Left hindlimb (tissue), 1 donor: Measurements from ENCODE around the gene NCOA3.
"Not testable (repeated sequence)": the region's sequence is repeated elsewhere in the genome, so short reads cannot be mapped to it uniquely, and the experiment has no call there.

Source experiments
- DNase-seq: peaks from one replicate; pipeline ENCODE4 v3.0.0-alpha.2; 2018

The NCOA3 gene

DNA sequence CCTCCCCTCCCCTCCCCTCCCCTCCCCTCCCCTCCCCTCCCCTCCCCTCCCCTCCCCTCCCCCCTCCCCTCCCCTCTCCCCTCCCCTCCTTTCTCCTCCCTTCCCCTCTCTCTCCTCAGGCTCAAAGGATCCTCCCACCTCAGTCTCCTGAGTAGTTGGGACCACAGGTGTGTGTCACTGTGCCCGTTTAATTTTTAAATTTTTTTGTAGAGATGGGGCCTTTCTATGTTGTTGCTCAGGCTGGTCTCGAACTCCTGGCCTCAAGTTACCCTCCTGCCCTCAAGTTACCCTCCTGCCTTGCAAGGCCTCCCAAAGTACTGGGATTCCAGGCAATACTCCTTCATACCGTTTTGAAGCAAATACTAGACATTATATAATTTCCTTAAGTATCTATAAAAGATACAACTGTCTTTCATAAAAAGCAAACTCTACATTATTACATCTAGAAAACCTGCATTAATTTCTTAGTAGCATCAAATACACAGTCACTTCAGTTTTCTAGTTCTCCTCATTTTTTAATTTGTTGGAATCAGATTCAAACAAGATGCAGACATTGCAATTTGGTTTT lies 39.8 kb downstream of the NCOA3 start:
- DNase-seq = no peak

DNA sequence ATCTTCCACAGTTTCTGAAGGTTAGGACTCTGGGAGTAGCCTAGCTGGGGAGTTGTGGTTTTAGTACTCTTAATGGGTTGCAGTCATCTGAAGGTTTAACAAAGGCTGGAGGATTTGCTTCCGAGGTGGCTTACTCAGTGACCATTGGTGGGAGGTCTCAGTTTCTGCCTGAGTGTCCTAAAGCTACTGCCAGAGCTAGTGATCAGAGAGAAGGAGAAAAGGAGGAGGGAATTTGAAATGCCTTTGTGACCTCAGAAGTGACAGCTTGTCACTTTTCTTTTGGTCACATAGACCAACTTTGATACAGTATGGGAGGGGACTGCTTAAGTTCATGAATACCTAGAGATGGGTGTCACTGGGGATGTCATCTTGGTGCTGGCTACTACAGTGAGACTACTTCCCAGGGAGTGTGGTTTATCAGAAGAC lies 41.3 kb downstream of the NCOA3 start:
- no peak for DNase-seq

GRCh38 chr20:47544240-47544639 lies 42.6 kb downstream of the NCOA3 start:
- DNase-seq = no peak

DNA sequence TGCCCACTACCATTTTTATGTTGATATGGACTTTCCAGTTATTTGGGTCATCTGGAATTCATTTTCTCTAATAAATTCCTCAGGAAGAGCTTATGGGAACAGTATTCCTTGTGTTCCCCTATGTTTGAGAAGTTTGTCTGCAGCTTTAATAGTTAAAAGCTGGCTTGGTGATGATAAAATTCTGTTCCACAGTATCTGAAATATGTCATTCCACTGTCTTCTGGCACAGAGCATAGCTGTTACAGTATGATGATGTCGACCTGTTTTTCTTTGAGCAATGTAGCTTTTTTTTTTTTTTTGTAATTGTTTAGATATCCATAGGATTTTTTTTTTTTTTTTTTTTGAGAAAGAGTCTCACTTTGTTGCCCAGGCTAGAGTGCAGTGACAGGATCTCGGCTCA lies 43.2 kb downstream of the NCOA3 start:
- DNase-seq = no peak

DNA sequence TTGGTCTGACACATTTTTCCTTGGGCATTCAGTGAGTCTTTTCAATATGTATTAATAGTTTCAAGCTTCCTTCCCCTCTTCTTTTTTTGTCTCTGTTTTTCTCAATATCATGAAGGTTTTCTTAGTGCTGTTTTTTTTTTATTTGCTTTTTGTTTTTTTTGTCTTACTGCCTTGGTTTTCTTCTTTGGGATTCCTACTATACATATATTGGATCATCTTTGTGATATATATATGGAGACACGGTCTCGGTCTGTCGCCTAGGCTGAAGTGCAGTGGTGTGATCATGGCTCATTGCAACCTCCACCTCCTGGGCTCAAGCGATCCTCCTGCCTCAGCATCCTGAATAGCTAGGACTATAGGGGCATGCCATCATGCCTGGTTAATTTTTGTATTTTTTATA lies 43.8 kb downstream of the NCOA3 start:
- DNase-seq = no peak

GRCh38 chr20:47546184-47547033 lies 44.7 kb downstream of the NCOA3 start:
- DNase-seq = no peak

DNA sequence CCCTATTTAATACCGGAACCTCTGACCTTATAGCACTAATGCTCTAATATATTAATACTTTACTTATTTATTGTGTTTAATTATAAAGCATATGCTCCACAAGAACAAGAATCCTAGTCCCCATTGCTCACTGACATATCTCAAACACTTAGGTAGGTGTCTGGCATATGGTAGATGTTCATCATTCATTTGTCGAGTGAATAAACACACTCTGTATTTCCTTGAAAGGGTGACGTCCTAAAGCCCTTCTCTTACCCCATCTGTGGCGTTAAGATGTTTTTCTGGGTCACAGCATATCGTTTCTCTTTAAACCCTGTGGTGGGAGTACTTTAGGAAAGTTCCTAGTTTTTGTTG lies 45.3 kb downstream of the NCOA3 start:
- no peak for DNase-seq

DNA sequence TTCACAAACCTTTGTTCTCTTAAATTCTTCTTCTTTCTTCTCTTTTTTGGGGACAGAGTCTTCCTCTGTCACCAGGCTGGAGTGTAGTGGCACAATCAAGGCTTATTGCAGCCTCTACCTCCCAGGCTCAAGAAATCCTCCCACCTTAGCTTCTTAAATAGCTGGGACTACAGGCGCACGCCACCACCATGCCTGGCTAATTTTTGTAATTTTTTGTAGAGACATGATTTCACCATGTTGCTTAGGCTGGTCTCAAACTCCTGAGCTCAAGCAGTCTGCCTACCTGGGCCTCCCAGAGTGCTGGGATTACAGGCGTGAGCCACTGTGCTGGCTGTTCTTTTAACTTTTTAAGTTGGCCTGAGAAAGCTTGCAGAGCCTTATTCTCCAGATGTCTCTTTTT lies 48.0 kb downstream of the NCOA3 start:
- no peak for DNase-seq

DNA sequence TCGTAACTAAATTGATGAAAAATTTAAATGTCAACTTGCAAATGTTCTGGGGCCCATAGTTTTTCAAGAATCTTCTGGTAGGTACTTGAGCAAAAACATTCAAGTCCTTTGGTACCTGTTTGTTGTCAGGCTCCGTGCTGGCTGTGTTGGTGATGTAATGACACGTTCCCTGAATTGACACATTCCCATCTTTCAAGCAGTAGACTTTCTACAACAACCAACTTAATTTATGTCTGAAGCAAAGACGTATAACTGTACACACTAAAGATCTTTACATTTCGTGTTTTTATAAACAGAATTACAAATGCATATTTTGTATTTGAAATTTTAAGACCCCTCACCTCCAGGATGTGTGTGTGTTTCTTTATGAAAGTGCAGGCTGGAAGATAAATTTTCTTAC lies 49.5 kb downstream of the NCOA3 start:
- DNase-seq = no peak

- DNase-seq = no peak
These were observed 50.2 kb downstream of the NCOA3 start for GRCh38 chr20:47551841-47552240.

DNA sequence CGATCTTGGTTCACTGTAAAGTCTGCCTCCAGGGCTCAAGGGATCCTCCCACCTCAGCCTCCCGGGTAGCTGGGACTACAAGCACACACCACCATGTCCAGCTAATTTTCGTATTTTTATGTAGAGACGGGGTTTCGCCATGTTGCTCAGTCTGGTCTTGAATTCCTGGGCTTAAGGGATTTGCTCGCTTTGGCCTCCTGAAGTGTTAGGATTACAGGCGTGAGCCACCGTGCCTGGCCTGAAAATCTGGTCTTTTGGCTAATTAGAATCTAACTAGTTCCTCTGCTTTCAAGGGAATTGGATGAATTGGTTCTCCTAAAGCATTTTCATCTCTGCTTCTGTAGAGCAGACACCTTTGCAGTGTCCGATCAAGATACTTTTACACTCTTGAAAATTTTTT lies 51.3 kb downstream of the NCOA3 start:
- DNase-seq = no peak

GRCh38 chr20:47553594-47554235 lies 52.0 kb downstream of the NCOA3 start:
- DNase-seq = not testable (repeated sequence)

DNA sequence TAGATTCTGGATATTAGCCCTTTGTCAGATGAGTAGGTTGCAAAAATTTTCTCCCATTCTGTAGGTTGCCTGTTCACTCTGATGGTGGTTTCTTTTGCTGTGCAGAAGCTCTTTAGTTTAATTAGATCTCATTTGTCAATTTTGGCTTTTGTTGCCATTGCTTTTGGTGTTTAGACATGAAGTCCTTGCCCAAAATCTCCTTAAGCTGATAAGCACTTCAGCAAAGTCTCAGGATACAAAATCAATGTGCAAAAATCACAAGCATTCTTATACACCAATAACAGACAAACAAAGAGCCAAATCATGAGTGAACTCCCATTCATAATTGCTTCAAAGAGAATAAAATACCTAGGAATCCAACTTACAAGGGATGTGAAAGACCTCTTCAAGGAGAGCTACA lies 52.6 kb downstream of the NCOA3 start:
- not testable (repeated sequence) for DNase-seq

- DNase-seq = no peak
These were observed 55.5 kb downstream of the NCOA3 start for GRCh38 chr20:47557218-47557617.

- DNase-seq = no peak
These were observed 56.1 kb downstream of the NCOA3 start for GRCh38 chr20:47557791-47558190.

- no peak for DNase-seq
These were observed 56.8 kb downstream of the NCOA3 start for GRCh38 chr20:47558295-47559066.

GRCh38 chr20:47559141-47559540 lies 57.5 kb downstream of the NCOA3 start:
- DNase-seq = no peak

DNA sequence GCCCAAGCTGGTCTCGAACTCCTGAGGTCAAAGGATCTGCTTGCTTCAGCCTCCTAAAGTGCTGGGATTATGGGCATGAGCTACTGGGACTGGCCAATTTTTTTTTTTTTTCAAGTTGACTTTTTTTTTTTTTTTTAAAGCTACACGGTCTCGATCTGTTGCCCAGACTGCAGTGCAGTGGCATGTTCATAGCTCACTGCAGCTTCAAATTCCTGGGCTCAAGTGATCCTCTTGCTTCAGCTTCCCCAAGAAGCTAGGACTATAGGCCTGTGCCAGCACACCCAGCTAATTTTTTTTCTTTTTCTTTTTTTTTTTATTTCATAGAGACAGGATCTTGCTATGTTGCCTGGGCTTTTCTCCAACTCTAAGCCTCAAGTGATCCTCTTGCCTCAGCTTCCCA lies 59.5 kb downstream of the NCOA3 start:
- no peak for DNase-seq

- no peak for DNase-seq
These were observed 60.2 kb downstream of the NCOA3 start for GRCh38 chr20:47561603-47562583.

- no peak for DNase-seq
These were observed 64.6 kb downstream of the NCOA3 start for GRCh38 chr20:47566269-47566668.

GRCh38 chr20:47568019-47568418 lies 66.3 kb downstream of the NCOA3 start:
- DNase-seq = no peak

DNA sequence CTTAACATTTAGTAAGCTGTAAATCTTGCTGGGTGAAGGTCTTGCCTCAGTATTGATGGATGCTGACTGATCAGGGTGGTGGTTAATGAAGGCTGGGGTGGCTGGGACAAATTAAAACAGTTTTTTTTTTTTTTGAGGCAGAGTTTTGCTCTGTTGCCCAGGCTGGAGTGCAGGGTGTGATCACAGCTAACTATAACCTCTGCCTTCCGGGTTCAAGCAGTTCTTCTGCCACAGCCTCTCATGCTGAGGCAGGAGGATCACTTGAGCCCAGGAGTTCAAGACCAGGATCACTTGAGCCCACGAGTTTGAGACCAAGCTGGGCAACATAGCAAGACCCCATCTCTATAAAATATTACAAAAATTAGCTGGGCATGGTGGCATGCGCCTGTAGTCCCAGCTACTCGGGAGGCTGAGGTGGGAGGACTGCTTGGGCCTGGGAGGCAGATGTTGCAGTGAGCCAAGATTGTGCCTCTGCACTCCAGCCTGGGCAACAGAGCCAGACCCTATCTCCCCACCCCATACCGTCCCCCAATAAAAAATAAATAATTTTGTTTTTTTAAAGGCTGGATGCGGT lies 67.2 kb downstream of the NCOA3 start:
- DNase-seq = no peak
